ENCODE results near the gene SLFN13.
A peak's percentile ranks its signal among the peaks of the same experiment; 100 is the strongest.

- TF ChIP-seq CTCF (conservative IDR thresholded peaks at IDR 0.05 in 1 of 2, IDR thresholded peaks at IDR 0.05 in 1 of 2; ENCODE audit: low read depth in 1 of 2, low read length in 2 of 2) (no peak), EZH2 (IDR thresholded peaks at IDR 0.05; ENCODE audit: low read length, missing control alignments) (peak; percentile 38)
These were observed 297 bp upstream of the SLFN13 start for GRCh38 chr17:35448899-35449227.

Measured in fibroblast of lung (primary cell).